Measurements from ENCODE around the gene PEX14.

DNA sequence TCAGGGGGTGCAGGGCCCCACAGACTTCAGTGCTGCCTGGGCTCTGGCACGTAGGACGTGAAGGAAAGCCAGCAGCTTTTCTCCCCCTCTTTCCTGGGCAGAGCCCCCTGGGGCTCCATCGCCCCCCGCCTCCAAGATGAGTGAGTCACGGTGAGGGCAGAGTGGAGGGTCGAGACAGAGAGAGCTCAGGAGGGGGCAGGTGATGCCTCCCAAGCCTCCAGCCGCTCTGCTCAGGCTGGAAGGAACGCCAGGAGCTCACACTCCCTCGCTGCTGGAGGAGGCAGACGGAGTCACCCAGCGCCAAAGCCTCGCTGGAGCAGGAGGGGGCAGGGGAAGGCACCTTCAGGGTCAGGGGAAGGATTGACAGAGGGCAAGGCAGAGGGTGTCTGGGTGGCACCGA, 202.2 kb downstream of the PEX14 start:
- TF ChIP-seq CTCF (IDR thresholded peaks at IDR 0.05) (no peak), POLR2A (IDR thresholded peaks at IDR 0.05) (no peak), POLR2AphosphoS5 (IDR thresholded peaks at IDR 0.05) (no peak)

All from gastroesophageal sphincter (tissue), 3 donors.